Activated T-cell treated with anti-CD3 and anti-CD28 coated beads, Interleukin-2, amount 50 U/mL, for 48 hours (primary cell): Measurements from ENCODE around the gene STIMATE.

Experiments used
- DNase-seq, 2 experiments: peaks; one replicate each; pipeline ENCODE4 v3.0.0-alpha.2; 2020

Gene STIMATE

DNA sequence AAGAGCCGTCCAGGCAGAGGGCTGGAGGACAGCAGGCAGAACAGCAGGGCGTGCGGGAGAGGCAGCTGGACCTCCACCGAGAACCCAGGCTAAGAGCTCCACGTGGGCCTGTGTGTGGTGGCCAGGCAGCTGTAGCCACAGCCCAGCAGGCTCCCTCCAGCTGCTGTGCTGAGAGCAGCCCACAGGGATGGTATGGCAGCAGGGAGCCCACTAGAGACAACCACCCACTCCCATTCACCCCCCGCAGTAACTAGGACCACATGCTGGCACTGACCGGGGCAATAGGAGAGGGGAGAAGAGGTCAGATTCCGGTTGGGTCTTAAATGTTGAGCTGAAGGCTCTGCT is 37.0 kb downstream of the STIMATE start:
- no peak for DNase-seq

DNA sequence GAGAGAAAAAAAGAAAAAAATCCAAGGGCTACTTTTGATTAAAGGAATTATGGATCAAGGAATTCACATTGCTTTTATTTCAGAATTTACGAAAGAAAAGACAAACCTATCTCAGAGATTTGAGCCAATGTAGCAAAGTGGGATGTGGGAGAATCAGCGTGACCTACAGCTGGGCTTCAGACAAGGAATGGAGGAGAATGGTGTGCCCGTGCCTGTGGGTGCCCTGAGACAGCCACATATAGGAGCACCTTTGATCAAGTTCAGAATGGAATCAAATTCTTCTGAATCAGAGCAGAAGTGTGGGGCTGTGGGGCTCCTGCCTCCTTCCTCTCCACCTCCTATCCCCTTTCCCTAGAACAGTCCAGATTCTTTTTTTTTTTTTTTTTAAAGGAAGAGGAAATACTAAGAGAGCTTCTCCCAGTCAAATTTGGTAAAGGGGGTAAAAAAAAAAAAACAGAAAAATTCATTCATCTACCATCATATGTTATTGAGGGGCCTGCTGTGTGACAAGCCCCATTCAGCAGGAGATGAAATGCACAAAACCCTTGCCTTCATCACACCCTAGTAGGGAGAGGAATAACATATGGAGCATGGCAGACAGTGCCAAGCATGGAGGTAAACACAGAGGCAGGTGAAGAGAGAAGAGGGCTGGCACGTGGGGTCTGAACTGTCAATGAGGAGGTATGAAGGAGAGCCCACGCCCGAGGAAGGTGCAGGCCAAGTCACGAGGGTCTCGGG is 37.5 kb downstream of the STIMATE start:
- no peak for DNase-seq

DNA sequence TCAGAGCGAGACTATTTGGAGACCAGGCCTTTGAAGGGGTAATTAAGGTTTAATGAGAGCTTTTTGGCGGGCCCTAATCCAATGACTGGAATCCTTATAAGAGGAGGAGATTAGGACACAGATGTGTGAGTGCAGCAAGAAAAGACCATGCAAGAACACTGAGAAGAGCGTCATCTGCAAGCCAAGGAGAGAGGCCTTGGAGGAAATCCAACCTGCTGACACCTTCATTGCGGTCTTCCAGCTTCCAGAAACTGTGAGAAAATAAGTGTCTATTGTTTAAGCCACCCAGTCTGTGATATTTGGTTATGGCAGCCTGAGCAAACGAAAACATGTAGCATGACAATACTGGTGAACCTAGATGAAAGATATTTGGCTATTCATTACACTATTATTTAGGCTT is 39.5 kb downstream of the STIMATE start:
- no peak for DNase-seq

DNA sequence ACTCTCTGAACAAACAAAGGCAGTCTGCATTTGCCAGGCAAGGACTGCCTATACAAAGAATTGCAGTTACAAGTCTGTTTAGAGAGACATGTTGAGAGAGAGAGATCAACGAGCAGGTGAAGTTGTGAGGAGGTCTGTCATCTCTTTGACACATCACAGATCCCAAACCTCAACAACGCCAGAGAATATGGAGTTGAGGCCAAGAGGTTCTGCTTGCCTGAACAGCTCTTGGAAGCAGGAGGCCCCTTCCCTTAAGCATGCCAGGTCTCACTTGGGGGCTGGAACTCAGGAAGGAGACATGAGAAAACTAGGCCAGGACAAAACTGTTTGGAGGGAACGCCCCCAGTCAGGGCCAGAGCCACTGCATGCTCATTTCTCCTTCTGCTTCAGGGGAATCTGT is 40.2 kb downstream of the STIMATE start:
- no peak for DNase-seq

DNA sequence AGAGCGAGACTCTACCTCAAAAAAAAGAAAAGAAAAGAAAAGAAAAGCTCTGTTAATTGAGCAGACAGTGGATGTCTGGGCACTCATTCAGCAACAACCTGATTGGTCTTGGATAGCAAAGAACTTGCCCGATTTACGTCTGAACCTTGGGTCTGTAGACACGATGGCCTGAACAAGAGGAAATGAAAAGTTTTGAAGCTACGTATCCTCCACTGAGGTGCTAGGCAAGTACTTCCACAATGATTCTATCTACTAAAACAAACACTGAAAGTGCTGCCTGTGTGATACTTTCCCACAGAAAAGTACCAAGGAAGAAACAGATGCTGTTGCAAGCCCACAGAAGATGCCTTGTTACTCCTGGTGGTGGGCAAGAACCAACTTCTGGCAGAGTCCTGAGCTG is 40.7 kb downstream of the STIMATE start:
- DNase-seq: no peak

DNA sequence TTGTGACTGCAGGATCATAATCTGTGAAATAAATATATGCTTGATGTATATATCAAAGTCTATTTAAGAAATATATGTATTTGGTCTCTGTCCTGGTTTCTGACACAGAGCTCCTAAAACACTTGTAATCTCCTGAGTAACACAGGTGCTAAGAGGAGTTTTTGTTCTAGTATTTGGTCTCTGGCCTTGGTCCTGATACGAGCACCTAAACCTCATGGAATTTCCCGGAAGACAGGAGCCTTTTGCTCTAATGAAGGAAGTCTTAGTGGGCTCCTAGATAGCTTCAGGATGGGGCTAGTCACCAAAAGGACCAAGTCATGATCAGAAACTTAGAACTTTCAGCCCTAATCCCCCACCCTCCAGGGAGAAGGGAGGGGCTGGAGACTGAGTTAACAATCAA is 43.3 kb downstream of the STIMATE start:
- DNase-seq: no peak

DNA sequence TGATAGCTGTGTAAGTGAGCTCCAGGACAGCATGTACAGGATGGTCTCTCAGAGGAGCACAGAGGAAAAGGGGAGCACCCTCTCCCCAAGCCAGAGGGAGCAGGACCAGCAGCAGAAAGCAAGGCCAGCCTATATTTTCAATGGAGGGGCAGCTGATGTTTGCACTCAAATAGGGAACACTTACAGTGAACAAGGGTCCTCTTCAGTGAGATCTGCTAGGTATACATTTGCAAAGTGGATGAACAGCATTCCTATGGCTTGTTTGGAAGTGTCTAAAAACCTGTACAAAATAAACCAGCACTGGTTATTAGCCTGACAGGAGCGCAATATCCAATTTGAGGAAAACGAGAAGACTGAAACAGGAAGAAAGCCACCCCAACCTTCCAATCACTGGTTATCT is 44.9 kb downstream of the STIMATE start:
- DNase-seq: no peak

DNA sequence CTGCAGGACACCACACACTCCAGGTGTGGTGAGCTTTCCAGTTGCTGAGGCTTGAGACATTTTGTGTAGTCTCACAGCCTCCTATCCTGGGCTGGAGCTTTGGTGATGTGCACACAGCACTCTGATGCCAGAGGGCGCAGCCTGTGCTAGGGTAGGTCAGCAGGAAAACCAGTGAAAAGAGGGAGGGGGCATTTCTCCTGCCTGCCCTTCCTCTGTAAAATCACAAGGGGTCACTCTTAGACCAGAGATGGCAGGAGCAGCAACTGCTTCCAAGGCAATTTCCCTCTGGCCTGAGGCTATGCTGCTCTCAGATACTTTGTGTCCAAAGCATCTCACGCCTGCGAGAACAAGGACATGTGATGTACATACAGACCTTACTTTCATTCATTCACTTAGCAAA is 46.0 kb downstream of the STIMATE start:
- DNase-seq: peak; percentile 45 to 57

DNA sequence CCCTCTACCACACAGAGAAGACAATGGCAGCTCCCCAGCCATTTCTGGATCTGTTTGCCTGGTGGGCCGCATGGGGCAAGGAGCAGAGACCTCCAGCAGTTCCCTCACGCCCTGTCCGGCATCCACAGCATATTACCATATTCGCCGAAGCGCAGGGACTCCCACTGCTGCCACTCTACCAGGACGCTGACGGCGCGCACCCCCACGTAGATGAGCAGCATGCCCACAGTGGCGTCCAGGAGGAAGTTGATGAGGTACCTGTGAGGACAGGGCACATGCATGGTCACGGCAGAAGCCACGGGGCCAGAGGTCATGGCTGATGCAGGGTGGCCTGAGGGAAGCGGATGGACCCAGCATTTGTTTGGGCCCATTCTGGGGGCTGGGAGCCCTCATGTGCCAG is 47.7 kb downstream of the STIMATE start:
- no peak for DNase-seq

DNA sequence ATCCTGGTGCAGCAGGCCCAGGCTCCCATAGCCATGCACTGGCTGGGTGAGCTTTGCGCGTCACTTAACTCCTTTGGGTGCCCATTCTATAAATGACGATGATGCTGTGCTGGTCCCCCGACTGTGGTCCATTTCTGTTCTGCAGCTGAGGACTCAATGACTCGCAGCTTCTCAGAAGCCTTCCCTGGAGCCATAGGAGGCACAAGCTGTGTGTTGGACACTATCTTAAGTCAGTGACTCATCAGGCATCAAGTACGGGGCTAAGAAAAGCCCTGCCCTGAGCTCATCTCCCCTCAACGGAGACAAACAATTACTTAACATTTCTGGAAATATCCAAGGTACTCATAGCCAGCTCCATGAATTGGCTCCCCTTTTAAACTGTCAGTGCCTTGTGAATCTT is 48.7 kb downstream of the STIMATE start:
- DNase-seq: no peak

DNA sequence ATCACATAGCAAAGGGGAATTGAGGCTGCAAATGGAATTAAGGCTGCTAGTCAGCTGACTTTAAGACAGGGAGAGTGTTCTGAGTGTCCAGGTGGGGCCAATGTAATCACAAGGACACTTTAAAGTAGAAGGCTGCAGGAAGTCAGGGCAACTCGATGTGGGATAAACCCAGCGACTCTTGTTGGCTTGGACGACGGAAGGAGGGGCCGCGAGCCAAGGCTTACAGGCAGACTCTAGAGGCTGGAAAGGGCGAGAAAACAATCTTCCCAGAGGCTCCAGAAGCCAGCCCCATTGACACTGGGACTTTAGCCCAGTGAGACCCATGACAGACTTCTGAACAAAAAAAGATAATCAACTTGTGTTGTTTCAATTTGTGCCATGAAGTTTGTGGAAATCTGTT is 49.6 kb downstream of the STIMATE start:
- DNase-seq: no peak

DNA sequence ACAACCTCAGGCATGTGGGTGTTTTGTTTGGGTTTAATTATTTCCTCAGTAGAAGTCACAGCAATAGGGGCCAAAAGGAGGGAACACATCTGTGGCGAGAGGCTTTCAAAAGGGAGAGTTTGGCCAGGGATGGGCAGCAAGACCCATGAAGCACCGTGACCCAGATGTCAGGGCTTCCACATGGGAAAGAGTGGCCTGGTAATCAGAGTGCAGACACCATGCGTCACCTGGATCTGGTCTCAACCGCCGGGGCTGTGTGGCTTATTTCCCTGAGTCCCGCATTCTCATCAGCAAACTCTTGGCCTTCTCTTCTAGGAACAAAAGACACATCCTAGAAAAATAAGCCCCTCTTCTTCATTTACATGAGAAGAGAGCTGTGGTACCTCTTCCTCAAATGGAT is 50.1 kb downstream of the STIMATE start:
- no peak for DNase-seq

DNA sequence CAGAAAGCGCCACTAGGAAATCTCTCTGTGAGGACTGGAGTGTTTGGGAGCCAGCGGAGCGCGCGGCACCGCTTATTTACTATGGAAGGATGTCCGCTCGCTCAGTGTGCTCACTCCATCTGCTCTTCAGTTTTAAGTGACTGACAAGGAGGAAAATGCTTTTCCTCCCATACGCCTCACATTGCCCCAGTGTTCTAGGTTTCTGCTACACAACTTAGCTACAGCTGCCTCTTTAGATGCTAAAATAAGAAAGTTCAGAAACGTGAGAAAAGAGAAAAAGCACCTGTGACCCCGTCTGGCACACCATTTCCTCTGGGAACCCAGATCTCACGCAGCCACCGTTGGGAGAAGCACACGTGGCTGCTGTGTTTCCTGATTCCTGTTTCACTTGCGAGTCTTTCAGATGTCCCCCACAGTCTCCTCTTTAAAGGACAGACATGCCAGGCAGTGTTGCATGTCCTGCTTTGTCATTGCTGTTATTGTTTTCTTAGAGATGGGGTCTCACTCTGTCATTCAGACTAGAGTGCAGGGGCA is 50.8 kb downstream of the STIMATE start:
- DNase-seq: no peak

DNA sequence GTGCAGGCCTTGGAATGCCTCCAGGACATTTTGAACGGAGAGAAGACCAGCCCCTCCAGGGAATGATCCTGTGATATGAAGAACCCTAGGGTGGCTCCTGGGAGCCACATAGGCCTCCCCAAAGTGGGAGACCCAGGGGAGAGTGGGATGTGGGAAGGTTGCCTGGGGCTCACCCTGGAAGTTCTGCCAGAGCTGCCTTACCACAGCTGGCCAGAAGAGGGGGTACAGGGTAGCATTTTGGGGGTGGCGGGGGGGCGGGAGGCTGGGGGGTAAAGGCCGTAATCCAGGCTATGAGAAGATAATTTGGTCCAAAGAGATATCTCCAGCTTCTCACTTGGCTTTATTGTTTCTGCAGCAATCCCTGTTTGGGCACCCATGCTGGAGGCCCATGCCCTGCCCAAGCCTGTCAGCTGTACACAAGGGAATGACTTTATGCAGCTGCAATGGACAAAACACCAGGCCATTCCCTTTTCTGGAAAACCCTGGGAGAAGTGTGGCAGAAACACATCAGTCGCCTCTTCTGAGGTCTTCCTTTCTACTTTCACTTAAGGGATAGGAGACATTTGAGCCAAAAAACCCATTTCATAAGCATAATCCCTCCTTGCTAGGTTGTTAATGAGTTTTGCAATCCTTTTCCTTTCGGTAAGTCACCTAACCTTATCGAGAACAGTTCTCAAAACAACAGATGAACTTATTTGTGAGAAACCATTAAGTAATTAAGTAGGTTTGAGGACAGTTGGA is 51.5 kb downstream of the STIMATE start:
- peak; percentile 53 to 54 for DNase-seq

DNA sequence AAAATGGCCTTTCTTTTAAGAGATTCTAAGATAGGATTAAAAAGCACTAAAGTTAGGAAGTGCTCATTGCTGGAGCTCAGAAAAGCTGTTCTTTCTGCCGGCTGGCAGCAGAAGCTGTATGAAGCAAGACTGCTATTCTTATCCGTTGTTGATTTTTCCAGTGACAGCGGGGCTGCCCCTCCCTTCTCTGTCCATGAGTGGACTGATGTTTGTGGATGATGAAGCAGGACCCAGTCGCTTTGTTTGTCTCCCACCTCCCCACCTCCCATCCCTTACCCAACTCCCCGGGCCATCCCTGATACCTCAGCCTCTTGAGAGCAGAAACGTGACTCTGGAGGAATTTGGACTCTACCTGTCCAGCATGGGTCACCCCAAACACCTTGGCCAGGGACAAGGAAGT is 52.2 kb downstream of the STIMATE start:
- DNase-seq: no peak

DNA sequence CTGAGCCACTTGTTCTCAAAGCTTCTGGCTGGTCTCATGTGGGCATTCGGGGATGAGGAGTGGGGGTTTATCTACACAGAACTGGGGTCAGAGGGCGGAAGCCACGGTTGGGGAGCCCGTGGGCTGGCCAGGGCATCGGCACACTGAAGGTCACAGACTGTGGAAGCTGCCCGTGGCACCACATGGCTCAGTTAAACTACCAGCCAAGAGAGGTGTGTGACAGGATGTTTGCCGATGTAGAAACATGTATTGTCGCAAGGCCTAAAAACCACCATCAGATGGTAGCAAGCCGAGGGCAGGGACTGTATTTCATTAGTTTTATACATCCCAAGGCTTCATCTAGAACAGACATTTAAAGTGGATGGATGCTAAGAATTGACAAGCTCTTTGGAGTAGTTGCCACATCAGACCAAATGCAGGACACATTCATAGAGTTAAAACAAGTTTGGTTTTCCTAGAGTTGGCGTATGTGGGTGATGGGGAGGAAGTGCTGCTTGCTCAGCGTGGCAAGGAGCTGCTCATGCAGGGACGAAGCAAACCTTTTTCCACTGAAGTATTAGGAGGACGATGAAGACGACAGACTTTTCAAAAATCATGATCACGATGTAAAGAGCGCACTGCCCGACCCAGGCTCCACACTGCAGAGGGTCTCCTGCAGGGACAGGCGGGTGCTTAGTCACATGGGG is 52.9 kb downstream of the STIMATE start:
- no peak for DNase-seq

DNA sequence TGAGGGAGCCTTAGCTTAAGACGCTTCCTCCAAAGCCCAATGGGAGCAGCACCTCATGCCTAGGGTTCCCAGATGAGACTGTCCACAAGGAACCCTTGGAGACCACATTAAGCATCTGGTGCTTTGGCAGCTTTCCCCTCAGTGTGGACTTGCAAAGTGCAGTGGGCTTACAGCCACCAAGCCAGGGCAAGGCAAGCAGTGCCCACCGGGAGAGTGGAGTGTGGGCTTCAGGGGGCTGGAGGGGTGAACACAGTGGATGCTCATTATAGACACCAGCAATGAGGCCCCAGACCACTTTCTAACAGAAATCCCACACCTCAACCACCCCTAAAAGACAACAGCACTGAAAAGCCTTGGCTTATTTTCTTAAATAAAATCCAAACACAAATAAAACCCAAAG is 53.5 kb downstream of the STIMATE start:
- DNase-seq: no peak

DNA sequence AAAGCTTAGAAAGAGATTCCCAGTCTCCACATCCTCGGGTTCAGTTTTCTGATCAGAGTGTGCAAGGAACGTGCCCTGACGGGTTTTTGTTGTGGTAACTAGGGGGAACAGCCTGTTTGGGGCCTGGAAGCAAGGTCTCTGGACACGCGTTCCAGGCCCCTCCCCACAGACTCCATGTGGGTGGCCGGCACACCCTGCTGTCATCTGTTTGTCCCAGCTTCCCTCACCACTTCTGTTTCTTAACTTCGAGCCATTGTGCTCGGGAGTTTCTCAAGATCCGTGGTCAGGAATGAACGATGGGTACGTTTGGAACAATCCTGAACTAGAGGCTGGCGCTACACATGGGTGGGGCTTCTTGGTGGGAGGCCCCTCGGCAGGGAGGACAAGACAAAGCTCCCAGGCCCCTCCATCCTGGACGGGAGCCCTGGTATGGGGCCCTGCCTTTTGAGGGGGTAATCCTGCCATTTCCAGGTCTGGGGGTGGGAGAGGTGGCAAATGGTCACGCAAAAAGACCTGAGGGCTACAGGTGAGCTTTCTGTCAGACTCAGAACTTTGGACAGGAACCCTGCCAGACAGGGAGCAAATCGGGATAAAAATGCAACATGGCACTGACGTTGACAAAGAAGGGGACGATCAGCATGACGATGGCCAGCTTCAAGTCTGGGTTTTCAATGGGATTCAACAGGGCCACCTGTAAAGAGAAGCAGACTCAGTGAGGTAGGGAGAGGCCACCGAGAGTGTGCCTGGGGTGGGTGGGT is 54.1 kb downstream of the STIMATE start:
- no peak for DNase-seq

DNA sequence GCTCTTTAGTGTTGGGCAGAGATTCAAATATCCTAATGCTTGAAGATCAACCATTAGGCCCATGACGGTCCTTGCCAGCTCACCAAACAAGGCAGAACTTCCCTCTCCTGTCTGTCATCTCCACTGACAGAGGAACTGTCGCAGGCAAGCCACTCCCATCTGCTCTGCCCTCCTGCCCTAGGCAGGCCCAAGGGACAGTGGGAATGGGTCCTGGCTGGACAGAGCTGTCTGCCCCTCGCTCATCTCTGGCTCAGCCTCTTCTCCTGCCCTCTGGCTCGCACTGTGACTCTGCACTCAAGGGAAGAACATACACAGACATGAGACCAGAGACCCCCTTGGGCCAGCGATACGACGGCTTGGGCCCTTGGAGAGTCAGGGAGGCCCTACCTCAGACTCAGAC is 54.9 kb downstream of the STIMATE start:
- DNase-seq: no peak

DNA sequence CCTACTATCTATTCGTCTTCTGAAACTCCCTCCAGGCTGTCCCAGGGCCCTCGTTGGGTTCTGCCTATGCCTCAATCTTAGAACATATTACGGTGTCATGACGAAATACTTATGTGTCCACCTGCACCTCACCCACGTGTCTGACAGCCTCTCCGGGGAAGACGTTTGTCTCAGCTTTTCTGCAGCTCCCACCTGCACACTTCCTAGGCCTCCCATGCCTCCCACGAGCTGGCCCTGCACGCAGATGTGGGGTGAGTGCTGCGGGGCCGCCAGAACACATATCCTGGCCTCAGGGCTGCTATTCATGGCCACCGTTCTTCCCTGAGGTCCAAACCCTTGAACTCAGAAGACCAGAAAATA is 55.4 kb downstream of the STIMATE start:
- DNase-seq: no peak

DNA sequence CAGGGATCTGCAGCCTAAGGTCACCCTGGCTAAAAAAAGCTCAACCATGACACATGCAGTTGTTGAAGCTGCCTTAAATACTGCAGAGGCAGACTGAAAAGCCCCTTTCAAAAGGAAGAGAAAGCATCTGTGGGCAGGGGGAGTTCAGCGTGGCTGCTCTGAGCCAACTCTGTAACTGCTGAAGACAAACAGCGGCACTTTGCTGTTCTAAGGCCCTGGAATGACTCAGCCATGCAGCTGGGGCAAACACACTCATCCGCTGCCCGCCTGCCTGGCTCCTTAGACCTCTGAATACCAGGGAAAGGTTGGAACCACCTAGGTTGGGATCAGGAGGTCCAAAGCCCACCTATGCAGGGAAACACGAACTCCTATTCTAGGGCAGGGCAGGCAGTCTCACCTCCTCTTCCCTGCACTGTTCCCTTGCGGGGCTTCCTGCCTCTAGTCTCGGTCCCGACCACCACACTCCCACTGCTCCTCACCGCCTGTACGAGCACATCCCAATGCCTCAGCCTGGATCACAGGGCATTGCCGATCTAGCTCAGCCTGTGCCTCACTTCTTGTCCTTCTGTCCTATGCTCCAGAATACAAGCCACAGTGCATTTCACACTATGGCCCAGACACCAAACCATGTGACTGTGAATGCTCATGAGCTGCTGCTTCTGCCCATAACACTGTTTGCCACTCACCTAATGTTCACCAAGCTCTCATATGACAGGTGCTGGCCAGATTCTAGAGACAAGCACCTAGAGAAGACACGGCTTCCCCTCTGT is 56.0 kb downstream of the STIMATE start:
- no peak for DNase-seq

DNA sequence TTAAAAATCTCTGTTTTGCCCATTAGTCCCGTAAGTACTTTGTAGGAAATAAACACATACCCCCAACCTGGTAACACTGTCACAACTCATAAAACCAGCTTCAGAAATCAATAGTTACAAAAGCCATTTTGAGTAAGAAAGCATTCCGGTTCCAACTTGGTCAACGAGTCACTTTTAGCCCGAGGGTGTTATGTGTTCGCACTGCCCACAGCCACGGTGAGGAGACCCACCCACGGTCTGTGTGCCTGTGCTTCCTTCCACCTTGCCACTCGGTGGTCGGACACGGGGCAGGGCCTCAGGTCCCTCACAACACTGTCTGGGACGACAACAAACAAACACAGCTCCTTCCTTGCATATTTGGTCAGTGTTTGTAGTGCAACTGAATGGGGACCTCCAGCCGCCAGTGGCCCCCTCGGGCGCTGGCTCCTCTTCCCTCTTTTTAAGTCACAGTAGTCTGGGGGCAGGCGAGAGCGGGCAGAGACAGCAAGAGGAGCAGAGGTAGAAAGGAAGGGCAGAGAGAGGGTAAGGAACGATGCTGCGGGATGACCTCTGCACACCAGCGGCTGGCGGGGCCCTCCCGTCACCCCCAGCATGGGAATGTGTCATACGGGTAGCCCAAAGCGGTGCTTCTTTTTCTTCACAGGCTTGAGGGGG is 57.3 kb downstream of the STIMATE start:
- no peak for DNase-seq
